Heart left ventricle (tissue), 16 donors: ENCODE results near the gene MC1R. TPM values are rescaled to one million over a fixed set of nuclear protein-coding genes. Genes with fewer than 3 reads are reported as not detected.

Source experiments
- ATAC-seq, 4 donors: fragments of 200-7000 bp; cut with Tn5 transposase; one replicate each; pipeline ENCODE4 v1.9.1; 2020 to 2022; ENCODE audit warnings: moderate library complexity in 4 of 4, mild to moderate bottlenecking in 3 of 4, moderate number of reproducible peaks in 1 of 4
- DNase-seq, 5 donors: peaks; one replicate each; pipeline ENCODE4 v3.0.0-alpha.2; 2020
- H3K27ac ChIP-seq, 12 donors: fragments of 200-600 bp; sonication (generic) in 4 of 12; one replicate each; pipeline versions ENCODE4 v1.5.0 to v1.8.0; 2016 to 2022; ENCODE audit warnings: mild to moderate bottlenecking in 2 of 12
- H3K27me3 ChIP-seq, 9 donors: fragments of 200-600 bp; sonication (generic) in 2 of 9; one replicate each; pipeline versions ENCODE4 v1.5.1 to v1.8.0; 2016 to 2022; ENCODE audit warnings: mild to moderate bottlenecking in 3 of 9
- H3K36me3 ChIP-seq, 9 donors: fragments of 200-600 bp; sonication (generic) in 2 of 9; one replicate each; pipeline versions ENCODE4 v1.5.0 to v1.8.0; 2018 to 2022; ENCODE audit warnings: mild to moderate bottlenecking in 2 of 9
- H3K4me1 ChIP-seq, 12 donors: fragments of 200-600 bp; sonication (generic) in 4 of 12; one replicate each; pipeline versions ENCODE4 v1.5.0 to v1.8.0; 2016 to 2022; ENCODE audit warnings: mild to moderate bottlenecking in 3 of 12
- H3K4me3 ChIP-seq, 12 donors: fragments of 200-600 bp; sonication (generic) in 4 of 12; one replicate each; pipeline versions ENCODE4 v1.5.0 to v1.8.0; 2017 to 2022; ENCODE audit warnings: mild to moderate bottlenecking in 9 of 12, moderate library complexity in 4 of 12
- H3K9me3 ChIP-seq, 12 donors: fragments of 200-600 bp; sonication (generic) in 4 of 12; one replicate each; pipeline versions ENCODE4 v1.5.0 to v1.8.0; 2016 to 2022; ENCODE audit warnings: mild to moderate bottlenecking in 1 of 12
- POLR2A ChIP-seq, 2 donors: fragments of 450-650 bp; IDR thresholded peaks; one replicate each; pipeline ENCODE4 v1.6.1; 2017; ENCODE audit warnings: antibody characterized with exemption in 2 of 2, mild to moderate bottlenecking in 2 of 2, moderate library complexity in 2 of 2
- WGBS, 4 donors: extraction: QIAGEN DNeasy Blood & Tissue Kit in 2 of 4; methylation state at CpG; one replicate each; pipeline versions ENCODE4 v1.1.5 to v1.1.7; 2013 to 2018; 5-methylcytosine and 5-hydroxymethylcytosine counted together
- intact Hi-C, 10 donors: fragments of 100-400 bp; cut with DNase I; formaldehyde crosslinking; loops; one replicate each; pipeline versions ENCODE4 v1.11.1 to v1.14.2; 2022
- polyA plus RNA-seq, 2 donors: library from polyadenylated mRNA; stranded (reverse); fragments of 200-250 nt; gene quantifications; one replicate each; pipeline ENCODE4 v1.2.3, GENCODE V29; 2013
- total RNA-seq, 9 donors: library from RNA; depleted of rRNA in 2 of 9; stranded (reverse); fragments of >200 nt in 2 of 9; fragmentation: NEBNext Ultra II Directional in 3 of 9; extraction: Animal tissue kit (Norgen Biotek cat#: 25700) in 3 of 9; gene quantifications; one replicate each; pipeline versions ENCODE4 v1.1.0 to v1.2.4, GENCODE V29; 2016 to 2023
- TF ChIP-seq, protein P1 (sequence below), 12 donors: fragments of 200-600 bp; sonication (generic) in 4 of 12; IDR thresholded peaks; one replicate each; pipeline versions ENCODE4 v1.5.0 to v1.8.0; 2018 to 2022; ENCODE audit warnings: antibody characterized with exemption in 12 of 12, mild to moderate bottlenecking in 5 of 12
- donor health status: ischemic (EF 13 %, LVEDD 7.1; RV severe dilation, severe dysfunction).
- donor health status: healthy with polysubstance abuse.
- donor health status: DM: no; HTN: yes; CAD: no.
- donor health status: DM: no; HTN: no; CAD: no.
- donor health status: ischemic (EF 25% LVEDD 6.9; RV normal size, moderate dysfunction).
- donor health status: ischemic (EF 25% LVEDD 5.7; RV mildly dilated, moderate dysfunction).
- donor health status: healthy.
- donor health status: DM: yes; HTN: yes; CAD: no.
- donor health status: ischemic (EF 35%, LVEDD 5.7; RV mildly dilated, moderate dysfunction).
- donor health status: nonischemic (EF 11% LVEDD 7.7; RV severe dilation, severe dysfunction).
- donor health status: DM: yes; HTN: yes; CAD: no.
- donor health status: PGD.
- donor health status: ischemic (EF 29% LVEDD 5.4; RV normal size, mild dysfunction).
- donor health status: nonischemic (EF 23%, LVEDD 6.1; RV moderate dilation, normal function).

Gene MC1R
- total and polyA plus RNA-seq, 11 donors: 0.42 to 2.1 (median 1.3) TPM

GRCh38 chr16:89892635-89893034 is 26.0 kb upstream of the MC1R start:
- 95 to 97% (median 96%) methylated on average over 6 to 9 of the region's 9 CpGs for WGBS, 4 donors
- Histone ChIP-seq H3K27ac (no peak overlapping the region), H3K27me3 (no peaks in the 10 kb centered on the region), H3K4me1 (peaks cover 0 to 7% (median 0%) of the 10 kb centered on the region in 12 donors), H3K9me3 (no peaks in the 10 kb centered on the region), H3K36me3 (peaks cover 0 to 100% (median 98%) of the 10 kb centered on the region in 9 donors), H3K4me3 (no peak overlapping the region)
- ATAC-seq (no peak), DNase-seq (no peak)
- intact Hi-C loops: no loop called here
- TF ChIP-seq, protein P1, sequence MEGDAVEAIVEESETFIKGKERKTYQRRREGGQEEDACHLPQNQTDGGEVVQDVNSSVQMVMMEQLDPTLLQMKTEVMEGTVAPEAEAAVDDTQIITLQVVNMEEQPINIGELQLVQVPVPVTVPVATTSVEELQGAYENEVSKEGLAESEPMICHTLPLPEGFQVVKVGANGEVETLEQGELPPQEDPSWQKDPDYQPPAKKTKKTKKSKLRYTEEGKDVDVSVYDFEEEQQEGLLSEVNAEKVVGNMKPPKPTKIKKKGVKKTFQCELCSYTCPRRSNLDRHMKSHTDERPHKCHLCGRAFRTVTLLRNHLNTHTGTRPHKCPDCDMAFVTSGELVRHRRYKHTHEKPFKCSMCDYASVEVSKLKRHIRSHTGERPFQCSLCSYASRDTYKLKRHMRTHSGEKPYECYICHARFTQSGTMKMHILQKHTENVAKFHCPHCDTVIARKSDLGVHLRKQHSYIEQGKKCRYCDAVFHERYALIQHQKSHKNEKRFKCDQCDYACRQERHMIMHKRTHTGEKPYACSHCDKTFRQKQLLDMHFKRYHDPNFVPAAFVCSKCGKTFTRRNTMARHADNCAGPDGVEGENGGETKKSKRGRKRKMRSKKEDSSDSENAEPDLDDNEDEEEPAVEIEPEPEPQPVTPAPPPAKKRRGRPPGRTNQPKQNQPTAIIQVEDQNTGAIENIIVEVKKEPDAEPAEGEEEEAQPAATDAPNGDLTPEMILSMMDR (IDR thresholded peaks at IDR 0.05): no peak
- no peak for TF ChIP-seq POLR2A (IDR thresholded peaks at IDR 0.05)

GRCh38 chr16:89893642-89894548 is 24.8 kb upstream of the MC1R start:
- peaks cover 2 to 100% (median 98%) of the 10 kb centered on the region in 9 donors for H3K36me3 ChIP-seq
- H3K27ac ChIP-seq: no peak overlapping the region
- H3K27me3 ChIP-seq: no peaks in the 10 kb centered on the region

GRCh38 chr16:89895482-89896250 is 23.0 kb upstream of the MC1R start:
- WGBS, 4 donors: 94 to 95% (median 95%) methylated on average over 24 to 26 of the region's 26 CpGs
- DNase-seq: no peak
- peaks cover 2 to 100% (median 98%) of the 10 kb centered on the region in 9 donors for H3K36me3 ChIP-seq

More at GRCh38 chr16:89893642-89894548, 24.8 kb upstream of the MC1R start:
- TF ChIP-seq, protein P1 (IDR thresholded peaks at IDR 0.05): no peak
- no peak for TF ChIP-seq POLR2A (IDR thresholded peaks at IDR 0.05)
- no peak overlapping the region for H3K4me3 ChIP-seq
- intact Hi-C loops: no loop called here
- peaks cover 0 to 7% (median 0%) of the 10 kb centered on the region in 12 donors for H3K4me1 ChIP-seq
- no peaks in the 10 kb centered on the region for H3K9me3 ChIP-seq
- peak in 2 of 4 donors; percentile 5 to 19 for ATAC-seq
- DNase-seq: no peak
- 91 to 95% (median 93%) methylated on average over 26 to 45 of the region's 45 CpGs for WGBS, 4 donors

More at GRCh38 chr16:89895482-89896250, 23.0 kb upstream of the MC1R start:
- intact Hi-C loops: no loop called here
- no peak for ATAC-seq
- TF ChIP-seq, protein P1 (IDR thresholded peaks at IDR 0.05): no peak
- no peak for TF ChIP-seq POLR2A (IDR thresholded peaks at IDR 0.05)
- H3K4me1 ChIP-seq: peaks cover 0 to 3% (median 0%) of the 10 kb centered on the region in 12 donors
- H3K27ac ChIP-seq: no peak overlapping the region
- H3K9me3 ChIP-seq: no peaks in the 10 kb centered on the region
- no peak overlapping the region for H3K4me3 ChIP-seq
- H3K27me3 ChIP-seq: no peaks in the 10 kb centered on the region
